ENCODE measurements around the gene SLC6A9. TPM values are rescaled to one million over a fixed set of nuclear protein-coding genes. Genes with fewer than 3 reads are reported as not detected.

SLC6A9 gene
- total RNA-seq (1 to 10 TPM in 1 of 4 donors, under 1 TPM in 3; 0.71 to 1.2 (median 0.75) TPM), polyA plus RNA-seq (under 1 TPM; 0.28 to 0.40 (median 0.40) TPM)
- long read RNA-seq, donor 1, result 0 reads
- long read RNA-seq, donor 2, result 0 reads

DNA sequence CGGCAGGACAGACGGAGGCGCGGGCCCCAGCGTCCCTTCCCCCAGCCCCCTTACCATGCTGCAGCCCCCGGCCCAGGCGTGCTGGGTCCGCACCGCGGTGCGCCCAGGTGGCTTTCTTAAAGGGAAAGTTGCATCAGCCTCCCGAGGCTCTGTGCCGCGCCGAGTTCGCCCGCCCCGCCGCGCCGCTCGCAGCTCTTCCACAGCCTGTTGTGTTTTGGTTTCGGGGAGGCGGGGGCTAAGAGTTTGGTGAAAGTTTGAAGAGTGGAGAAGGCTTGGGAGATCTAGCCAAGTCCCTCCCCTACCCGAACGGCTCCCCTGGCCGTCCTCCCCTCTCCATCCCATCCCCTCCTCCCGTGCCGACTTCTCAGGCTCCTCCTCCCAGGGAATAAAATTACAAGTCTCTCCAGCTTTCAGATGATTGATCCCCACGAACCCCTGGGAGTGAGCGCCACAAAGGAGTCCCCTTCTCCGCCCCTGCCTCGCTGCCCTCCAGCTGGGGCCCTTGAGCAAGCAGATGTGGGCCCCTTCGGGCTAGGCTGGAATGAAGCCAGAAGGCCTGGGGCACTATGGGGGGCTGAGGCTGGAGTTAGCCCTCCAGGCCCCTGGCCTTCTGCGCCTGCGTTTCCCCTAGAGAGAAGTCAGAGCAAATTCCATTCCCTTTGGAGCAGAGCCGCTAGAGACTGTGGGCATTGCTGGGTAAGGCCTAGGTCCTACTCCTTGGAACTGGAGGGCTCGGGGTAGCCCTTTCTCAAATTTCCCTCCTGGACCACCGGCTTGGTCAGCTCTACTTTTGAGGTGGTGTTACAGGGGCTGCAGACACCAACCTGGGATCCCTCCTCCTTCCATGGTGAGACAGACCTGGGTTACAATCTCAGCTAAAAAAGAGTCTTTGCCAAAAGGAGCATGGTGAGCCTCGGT lies at the start of gene SLC6A9:
SLC6A9 (minus strand) TSS at position 211 of the 918 bp plus-strand sequence. CDS start 7,185 bp downstream, outside the sequence.
- peak in 1 of 2 donors; percentile 31 for DNase-seq
- H3K4me1 ChIP-seq, result peaks cover 19% of the 10 kb centered on the region
- no peaks in the 10 kb centered on the region for H3K9me3 ChIP-seq
- 17 to 20% (median 18%) methylated on average over 38 to 40 of the region's 40 CpGs for WGBS, 3 donors
- no peaks in the 10 kb centered on the region for H3K27me3 ChIP-seq (ENCODE audit: insufficient read depth in 3 of 3, low read length in 2 of 3)
- no peak for TF ChIP-seq CTCF (IDR thresholded peaks at IDR 0.05)
- H3K27ac ChIP-seq, result peak within 1 kb of the TSS; percentile 91
- intact Hi-C loops (cut with DNase I), result loop anchor here in 1 of 2 donors (10.0 kb wide), 1 partner anchor 267 kb away; no protein-coding TSS in a partner anchor
- ATAC-seq, result peak in 1 of 4 donors; percentile 2
- peak within 1 kb of the TSS; percentile 88 for H3K4me3 ChIP-seq
- H3K36me3 ChIP-seq (ENCODE audit: insufficient read depth in 1 of 2, low read depth in 1 of 2), result no peaks in the 10 kb centered on the region

DNA sequence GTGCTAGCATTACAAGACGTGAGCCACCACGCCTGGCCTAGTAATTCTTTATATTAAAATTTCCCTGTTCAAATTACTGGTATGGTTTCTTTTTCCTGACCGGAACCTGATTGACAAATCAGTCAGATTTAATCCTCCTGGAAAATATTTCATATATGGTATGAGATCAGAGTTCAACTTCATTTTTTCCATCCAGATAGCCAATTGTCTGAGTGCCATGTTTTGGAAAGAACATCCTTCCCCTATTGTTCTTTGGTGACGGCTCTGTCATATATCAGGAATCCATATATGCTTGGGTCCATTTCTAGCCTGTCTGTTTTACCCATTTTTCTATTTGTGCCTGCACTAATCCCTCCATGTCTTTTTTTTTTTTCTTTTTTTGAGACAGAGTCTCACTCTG lies 48.3 kb upstream of the SLC6A9 start:
- Histone ChIP-seq H3K4me1 (no peaks in the 10 kb centered on the region), H3K4me3 (no peak overlapping the region), H3K27ac (no peak overlapping the region), H3K27me3 (ENCODE audit: insufficient read depth in 3 of 3, low read length in 2 of 3) (peaks cover 0 to 19% (median 2%) of the 10 kb centered on the region in 3 donors), H3K36me3 (ENCODE audit: insufficient read depth in 1 of 2, low read depth in 1 of 2) (no peaks in the 10 kb centered on the region), H3K9me3 (no peaks in the 10 kb centered on the region)
- intact Hi-C loops (cut with DNase I), result no loop called here
- DNase-seq, result no peak
- WGBS, 3 donors, result 61 to 68% (median 65%) methylated on average over 4 of the region's 4 CpGs
- no peak for TF ChIP-seq CTCF (IDR thresholded peaks at IDR 0.05)
- no peak for ATAC-seq

DNA sequence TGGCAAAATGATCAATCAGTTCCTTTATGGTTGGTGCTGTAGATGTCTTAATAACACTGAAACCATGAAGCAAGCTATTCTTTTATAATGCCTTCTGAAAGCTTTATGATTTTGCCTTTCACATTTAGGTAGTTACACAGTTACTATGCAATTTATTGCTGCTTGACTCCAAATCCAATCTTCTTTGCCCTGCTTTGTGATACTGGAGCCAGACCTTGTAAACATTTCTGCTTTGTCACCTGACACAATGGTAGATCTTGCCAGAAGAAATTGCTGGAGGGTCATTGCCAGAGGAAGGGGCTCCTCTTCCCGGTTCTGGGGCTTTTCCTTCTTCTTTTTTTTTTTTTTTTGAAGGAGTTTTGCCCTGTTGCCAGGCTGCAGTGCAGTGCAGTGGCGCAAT lies 46.8 kb upstream of the SLC6A9 start:
- no peak for TF ChIP-seq CTCF (IDR thresholded peaks at IDR 0.05)
- DNase-seq (no peak), ATAC-seq (no peak)

DNA sequence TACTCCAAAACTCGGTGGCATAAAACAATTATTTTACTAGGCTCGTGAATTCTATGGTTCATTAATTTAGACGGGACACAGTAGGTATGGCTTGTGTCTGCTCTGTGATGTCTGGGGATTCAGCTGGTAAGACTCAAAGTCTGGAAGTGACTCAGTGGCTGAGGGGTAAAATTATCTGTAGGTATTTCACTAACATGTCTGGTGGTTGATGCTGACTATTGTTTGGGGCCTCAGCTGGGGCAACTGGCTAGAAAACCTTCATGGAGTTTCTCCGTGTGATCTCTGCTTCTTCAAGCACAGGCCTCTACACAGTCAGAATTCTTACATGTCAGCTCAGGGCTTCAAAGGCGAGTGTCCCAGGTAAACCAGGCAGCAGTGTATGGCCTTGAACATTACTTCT lies 46.2 kb upstream of the SLC6A9 start:
- H3K27me3 ChIP-seq (ENCODE audit: insufficient read depth in 3 of 3, low read length in 2 of 3), result peaks cover 2 to 23% (median 2%) of the 10 kb centered on the region in 3 donors
- 81 to 89% (median 85%) methylated on average over 5 of the region's 5 CpGs for whole genome bisulfite sequencing, 3 donors
- H3K36me3 ChIP-seq (ENCODE audit: insufficient read depth in 1 of 2, low read depth in 1 of 2), result no peaks in the 10 kb centered on the region
- DNase-seq, result no peak
- no peak for TF ChIP-seq CTCF (IDR thresholded peaks at IDR 0.05)
- H3K27ac ChIP-seq, result no peak overlapping the region
- intact Hi-C loops (cut with DNase I), result no loop called here
- H3K4me3 ChIP-seq, result no peak overlapping the region
- no peak for ATAC-seq
- no peaks in the 10 kb centered on the region for H3K9me3 ChIP-seq
- no peaks in the 10 kb centered on the region for H3K4me1 ChIP-seq

More for the DNA sequence above, 46.8 kb upstream of the SLC6A9 start:
- Histone ChIP-seq H3K4me1 (no peaks in the 10 kb centered on the region), H3K27me3 (ENCODE audit: insufficient read depth in 3 of 3, low read length in 2 of 3) (peaks cover 2 to 19% (median 2%) of the 10 kb centered on the region in 3 donors), H3K4me3 (no peak overlapping the region), H3K27ac (no peak overlapping the region), H3K9me3 (no peaks in the 10 kb centered on the region), H3K36me3 (ENCODE audit: insufficient read depth in 1 of 2, low read depth in 1 of 2) (no peaks in the 10 kb centered on the region)
- intact Hi-C loops (cut with DNase I), result no loop called here
- WGBS, 3 donors, result 49 to 59% (median 50%) methylated on average over 2 of the region's 2 CpGs

All from psoas muscle (tissue), 8 donors.